ENCODE measurements around the gene SLITRK3.
"Not testable (repeated sequence)": the region's sequence is repeated elsewhere in the genome, so short reads cannot be mapped to it uniquely, and the experiment has no call there.

SLITRK3 gene

GRCh38 chr3:165156757-165157420 lies 39.3 kb downstream of the SLITRK3 start:
- Histone ChIP-seq H3K27me3 (ENCODE audit: insufficient read depth, poor library complexity, severe bottlenecking) (no peaks in the 10 kb centered on the region), H3K36me3 (ENCODE audit: low read depth) (no peaks in the 10 kb centered on the region), H3K9me3 (ENCODE audit: severe bottlenecking) (no peaks in the 10 kb centered on the region), H3K4me1 (ENCODE audit: insufficient read depth, poor library complexity, severe bottlenecking) (no peaks in the 10 kb centered on the region), H3K27ac (ENCODE audit: poor library complexity, severe bottlenecking) (no peak overlapping the region), H3K4me3 (ENCODE audit: severe bottlenecking) (no peak overlapping the region)
- ATAC-seq (ENCODE audit: low read depth) (no peak), DNase-seq (ENCODE audit: low spot score) (no peak)
- TF ChIP-seq, protein P1, sequence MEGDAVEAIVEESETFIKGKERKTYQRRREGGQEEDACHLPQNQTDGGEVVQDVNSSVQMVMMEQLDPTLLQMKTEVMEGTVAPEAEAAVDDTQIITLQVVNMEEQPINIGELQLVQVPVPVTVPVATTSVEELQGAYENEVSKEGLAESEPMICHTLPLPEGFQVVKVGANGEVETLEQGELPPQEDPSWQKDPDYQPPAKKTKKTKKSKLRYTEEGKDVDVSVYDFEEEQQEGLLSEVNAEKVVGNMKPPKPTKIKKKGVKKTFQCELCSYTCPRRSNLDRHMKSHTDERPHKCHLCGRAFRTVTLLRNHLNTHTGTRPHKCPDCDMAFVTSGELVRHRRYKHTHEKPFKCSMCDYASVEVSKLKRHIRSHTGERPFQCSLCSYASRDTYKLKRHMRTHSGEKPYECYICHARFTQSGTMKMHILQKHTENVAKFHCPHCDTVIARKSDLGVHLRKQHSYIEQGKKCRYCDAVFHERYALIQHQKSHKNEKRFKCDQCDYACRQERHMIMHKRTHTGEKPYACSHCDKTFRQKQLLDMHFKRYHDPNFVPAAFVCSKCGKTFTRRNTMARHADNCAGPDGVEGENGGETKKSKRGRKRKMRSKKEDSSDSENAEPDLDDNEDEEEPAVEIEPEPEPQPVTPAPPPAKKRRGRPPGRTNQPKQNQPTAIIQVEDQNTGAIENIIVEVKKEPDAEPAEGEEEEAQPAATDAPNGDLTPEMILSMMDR (IDR thresholded peaks at IDR 0.05; ENCODE audit: poor library complexity, severe bottlenecking) = no peak

DNA sequence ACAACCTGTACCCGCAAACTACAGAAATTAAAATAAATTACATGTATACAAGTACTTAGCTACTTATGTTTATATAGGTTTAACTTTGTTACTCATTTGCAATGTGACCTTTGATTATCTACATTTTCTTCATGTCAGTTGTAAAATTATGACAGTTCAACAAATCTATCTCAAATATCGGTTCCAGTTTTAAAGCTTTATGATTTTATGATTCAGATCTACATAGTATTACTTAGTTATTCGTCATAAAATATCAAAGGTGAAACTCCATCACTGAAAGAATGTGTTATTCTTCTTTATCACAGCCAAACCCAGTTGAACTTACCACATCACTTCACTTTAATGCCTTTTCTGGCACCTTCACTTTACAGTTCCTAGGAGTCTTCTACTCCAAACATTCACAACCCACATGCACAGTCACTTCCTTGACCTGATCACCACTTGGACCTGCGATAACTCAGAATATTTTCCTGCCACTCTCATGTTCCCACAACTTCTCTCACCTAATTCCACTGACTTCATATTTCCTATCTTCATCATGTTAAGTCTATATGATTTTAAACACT lies 47.2 kb downstream of the SLITRK3 start:
- ATAC-seq (ENCODE audit: low read depth) = no peak
- DNase-seq (ENCODE audit: low spot score) = no peak
- TF ChIP-seq, protein P1 (IDR thresholded peaks at IDR 0.05; ENCODE audit: poor library complexity, severe bottlenecking) = no peak

GRCh38 chr3:165144271-165144670 lies 51.9 kb downstream of the SLITRK3 start:
- Histone ChIP-seq H3K27me3 (ENCODE audit: insufficient read depth, poor library complexity, severe bottlenecking) (no peaks in the 10 kb centered on the region), H3K9me3 (ENCODE audit: severe bottlenecking) (no peaks in the 10 kb centered on the region), H3K4me3 (ENCODE audit: severe bottlenecking) (no peak overlapping the region), H3K36me3 (ENCODE audit: low read depth) (no peaks in the 10 kb centered on the region), H3K4me1 (ENCODE audit: insufficient read depth, poor library complexity, severe bottlenecking) (no peaks in the 10 kb centered on the region), H3K27ac (ENCODE audit: poor library complexity, severe bottlenecking) (no peak overlapping the region)
- ATAC-seq (ENCODE audit: low read depth) (no peak), DNase-seq (ENCODE audit: low spot score) (no peak)
- TF ChIP-seq, protein P1 (IDR thresholded peaks at IDR 0.05; ENCODE audit: poor library complexity, severe bottlenecking) = no peak

More for the DNA sequence above, 47.2 kb downstream of the SLITRK3 start:
- no peaks in the 10 kb centered on the region for H3K27me3 ChIP-seq (ENCODE audit: insufficient read depth, poor library complexity, severe bottlenecking)
- no peak overlapping the region for H3K4me3 ChIP-seq (ENCODE audit: severe bottlenecking)
- no peak overlapping the region for H3K27ac ChIP-seq (ENCODE audit: poor library complexity, severe bottlenecking)
- no peaks in the 10 kb centered on the region for H3K9me3 ChIP-seq (ENCODE audit: severe bottlenecking)
- H3K36me3 ChIP-seq (ENCODE audit: low read depth) = no peaks in the 10 kb centered on the region
- no peaks in the 10 kb centered on the region for H3K4me1 ChIP-seq (ENCODE audit: insufficient read depth, poor library complexity, severe bottlenecking)

DNA sequence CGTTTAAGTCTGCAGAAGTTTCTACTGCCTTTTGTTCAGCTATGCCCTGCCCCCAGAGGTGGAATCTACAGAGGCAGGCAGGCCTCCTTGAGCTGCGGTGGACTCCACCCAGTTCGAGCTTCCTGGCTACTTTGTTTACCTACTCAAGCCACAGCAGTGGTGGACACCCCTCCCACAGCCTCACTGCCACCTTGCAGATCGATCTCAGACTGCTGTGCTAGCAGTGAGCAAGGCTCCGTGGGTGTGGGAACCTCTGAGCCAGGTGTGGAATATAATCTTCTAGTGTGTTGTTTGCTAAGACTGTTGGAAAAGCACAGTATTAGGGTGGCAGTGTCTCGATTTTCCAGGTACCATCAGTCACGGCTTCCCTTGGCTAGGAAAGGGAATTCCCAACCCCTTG lies 56.3 kb downstream of the SLITRK3 start:
- not testable (repeated sequence) for H3K9me3 ChIP-seq (ENCODE audit: severe bottlenecking); DNase-seq (ENCODE audit: low spot score); H3K27ac ChIP-seq (ENCODE audit: poor library complexity, severe bottlenecking); H3K27me3 ChIP-seq (ENCODE audit: insufficient read depth, poor library complexity, severe bottlenecking); H3K36me3 ChIP-seq (ENCODE audit: low read depth); H3K4me3 ChIP-seq (ENCODE audit: severe bottlenecking); ATAC-seq (ENCODE audit: low read depth); H3K4me1 ChIP-seq (ENCODE audit: insufficient read depth, poor library complexity, severe bottlenecking)

All from RWPE2 (cell line).